HepG2 (cell line): ENCODE measurements around the gene SETD2. TPM values are rescaled to one million over a fixed set of nuclear protein-coding genes. Genes with fewer than 3 reads are reported as not detected.

Experiments
- ATAC-seq: fragments of 200-7000 bp; cut with Tn5 transposase; 3 replicates; pipeline ENCODE4 v1.9.1; 2020; ENCODE audit warnings: mild to moderate bottlenecking, moderate library complexity
- BruUV-seq: library from RNA; stranded (reverse); fragments of 400-500 nt; replicated peaks from 2 replicates; lab custom pipeline; 2021; lab: Mats Ljungman, UMichigan
- CTCF ChIA-PET: fragments of 300-600 bp; formaldehyde crosslinking; extraction: SDS; loops from one replicate; lab custom pipeline; 2021; ENCODE audit warnings: low total read pairs, inconsistent platforms, low intra/inter-chr PET ratio; lab: Yijun Ruan, JAX
- POLR2A ChIA-PET: fragments of 350-600 bp; sonication (Branson Sonifier 250); formaldehyde crosslinking; loops from one replicate; lab custom pipeline; 2020; ENCODE audit warnings: antibody characterized with exemption, inconsistent platforms; lab: Yijun Ruan, JAX
- DNase-seq: peaks from one replicate; pipeline ENCODE4 v3.0.0-alpha.2; 2015; ENCODE audit warnings: low spot score
- FAIRE-seq: peaks from 3 replicates; lab custom pipeline; 2011; peaks lifted over from hg19 to GRCh38; lab: Jason Lieb, UNC
- H2AFZ ChIP-seq: one replicate; pipeline ENCODE4 v1.6.1; 2011; ENCODE audit warnings: low read length, inconsistent platforms
- H3K27ac ChIP-seq: fragments of 300-600 bp; 3 replicates; pipeline ENCODE4 v1.8.0; 2011; ENCODE audit warnings: mixed run types, mild to moderate bottlenecking, mixed read lengths, low read length, inconsistent platforms; ENCODE audit not compliant: insufficient read depth; ENCODE audit errors: extremely low read length
- H3K27me3 ChIP-seq, 2 experiments: fragments of 200-600 bp in 1 of 2; 2 replicates in 1 of 2; 3 replicates in 1 of 2; pipeline versions ENCODE4 v1.6.0 to v1.8.0; 2011; ENCODE audit warnings: low read length in 2 of 2, mild to moderate bottlenecking in 2 of 2, moderate library complexity in 2 of 2, inconsistent platforms in 1 of 2; ENCODE audit not compliant: insufficient read depth in 2 of 2, control insufficient read depth in 1 of 2
- H3K36me3 ChIP-seq, 2 experiments: fragments of 200-600 bp in 1 of 2; replicated peaks in 1 of 2; 2 replicates in 1 of 2; 3 replicates in 1 of 2; pipeline versions ENCODE4 v1.5.1 to v1.8.0; 2011; ENCODE audit warnings: low read length in 2 of 2, inconsistent platforms in 1 of 2; ENCODE audit not compliant: insufficient read depth in 2 of 2, control insufficient read depth in 1 of 2
- H3K4me1 ChIP-seq: 2 replicates; pipeline ENCODE4 v1.5.1; 2012; ENCODE audit warnings: low read length, inconsistent platforms; ENCODE audit not compliant: insufficient read depth
- H3K4me2 ChIP-seq: 2 replicates; pipeline ENCODE4 v1.6.0; 2011; ENCODE audit warnings: low read depth, low read length, inconsistent platforms
- H3K4me3 ChIP-seq, 3 experiments: fragments of 200-600 bp in 1 of 3; sonication (generic), shearing (Covaris generic) in 1 of 3; replicated peaks in 1 of 3; 2 replicates each; pipeline ENCODE4 v1.5.1; 2011 to 2016; ENCODE audit warnings: low read length in 3 of 3, inconsistent platforms in 2 of 3, low read depth in 2 of 3, mild to moderate bottlenecking in 2 of 3, control low read depth in 1 of 3, mixed read lengths in 1 of 3; ENCODE audit not compliant: insufficient read depth in 1 of 3
- H3K79me2 ChIP-seq: one replicate; pipeline ENCODE4 v1.6.1; 2011; ENCODE audit warnings: low read length, inconsistent platforms; ENCODE audit not compliant: insufficient read depth
- H3K9ac ChIP-seq: 2 replicates; pipeline ENCODE4 v1.6.0; 2011; ENCODE audit warnings: mild to moderate bottlenecking, low read depth, low read length, inconsistent platforms; ENCODE audit not compliant: insufficient read depth
- H3K9me3 ChIP-seq: 2 replicates; pipeline ENCODE4 v1.5.1; 2012; ENCODE audit warnings: mild to moderate bottlenecking, low read length
- H4K20me1 ChIP-seq: 2 replicates; pipeline ENCODE4 v1.6.0; 2011; ENCODE audit warnings: inconsistent platforms, mild to moderate bottlenecking, low read length, moderate library complexity; ENCODE audit not compliant: insufficient read depth
- ATF2 ChIP-seq: sonication (generic); formaldehyde crosslinking; IDR thresholded peaks from 2 replicates; pipeline ENCODE4 v1.4.0; 2020; ENCODE audit warnings: missing genetic modification reagents
- CSRNP2 ChIP-seq: sonication (generic); formaldehyde crosslinking; conservative IDR thresholded peaks from 2 replicates; pipeline ENCODE4 v1.8.0; 2022; ENCODE audit warnings: low read depth, missing genetic modification reagents
- ETV5 ChIP-seq: IDR thresholded peaks from 2 replicates; pipeline ENCODE4 v1.6.1; 2018; ENCODE audit warnings: missing biosample characterization, missing genetic modification reagents, inconsistent platforms, borderline replicate concordance
- ISL2 ChIP-seq: sonication (generic); formaldehyde crosslinking; IDR thresholded peaks from 2 replicates; pipeline ENCODE4 v1.5.0; 2020; ENCODE audit warnings: missing genetic modification reagents
- NBN ChIP-seq: fragments of 450-650 bp; conservative IDR thresholded peaks from 2 replicates; pipeline ENCODE4 v1.6.1; 2017
- NR2F6 ChIP-seq, 2 experiments: IDR thresholded peaks; 2 replicates each; pipeline ENCODE4 v1.6.1; 2016; ENCODE audit warnings: antibody characterized with exemption in 1 of 2, mild to moderate bottlenecking in 1 of 2
- PREB ChIP-seq: sonication (generic); formaldehyde crosslinking; IDR thresholded peaks from 2 replicates; pipeline ENCODE4 v1.4.0; 2020; ENCODE audit warnings: missing genetic modification reagents
- SKIL ChIP-seq: sonication (generic); formaldehyde crosslinking; IDR thresholded peaks from 2 replicates; pipeline ENCODE4 v1.8.0; 2022; ENCODE audit warnings: missing genetic modification reagents, mild to moderate bottlenecking, moderate library complexity, borderline replicate concordance
- TCF7L2 ChIP-seq: IDR thresholded peaks from 2 replicates; pipeline ENCODE4 v1.6.1; 2011; ENCODE audit warnings: mild to moderate bottlenecking, low read depth, low read length, moderate library complexity
- ZGPAT ChIP-seq: IDR thresholded peaks from 2 replicates; pipeline ENCODE4 v1.6.1; 2016; ENCODE audit warnings: mild to moderate bottlenecking
- ZNF138 ChIP-seq: sonication (generic); formaldehyde crosslinking; IDR thresholded peaks from 2 replicates; pipeline ENCODE4 v1.5.0; 2020; ENCODE audit warnings: mild to moderate bottlenecking, low read depth, missing genetic modification reagents
- ZNF143 ChIP-seq: sonication (generic); formaldehyde crosslinking; IDR thresholded peaks from 2 replicates; pipeline ENCODE4 v1.4.0; 2020; ENCODE audit warnings: missing genetic modification reagents
- ZNF761 ChIP-seq: sonication (generic); formaldehyde crosslinking; conservative IDR thresholded peaks from 2 replicates; pipeline ENCODE4 v1.4.0; 2020; ENCODE audit warnings: mild to moderate bottlenecking, missing genetic modification reagents
- WGBS: methylation state at CpG from one replicate; pipeline ENCODE4 v1.1.6; 2017; ENCODE audit warnings: low lambda C conversion rate; 5-methylcytosine and 5-hydroxymethylcytosine counted together
- in situ Hi-C: cut with HindIII; loops from 2 replicates; pipeline ENCODE4 v1.10.0; 2017; ENCODE audit warnings: low pct_unique_long_range_greater_than_20kb; ENCODE audit not compliant: extremely low pct_ligation_motif_present
- intact Hi-C: fragments of 100-400 bp; cut with micrococcal nuclease; formaldehyde crosslinking; loops from one replicate; pipeline ENCODE4 v1.10.0; 2022; ENCODE audit not compliant: unreplicated experiment
- polyA plus RNA-seq, 8 experiments: library from polyadenylated mRNA; depleted of rRNA in 3 of 8; stranded (reverse) in 7 of 8; unstranded in 1 of 8; fragments of >200 nt; fragmentation: Illumina TruSeq in 4 of 8; extraction: Trizol in 4 of 8; gene quantifications; 2 replicates each; pipeline versions ENCODE4 v1.2.1 to v1.2.3, GENCODE V29; 2011 to 2016; ENCODE audit warnings: low read depth in 4 of 8, missing spikeins in 1 of 8, mixed read lengths in 1 of 8; ENCODE audit not compliant: insufficient read depth in 1 of 8
- total RNA-seq, 5 experiments: library from RNA; depleted of rRNA; stranded (reverse); fragments of >200 nt; fragmentation: Illumina TruSeq; extraction: Trizol; gene quantifications; 2 replicates each; pipeline ENCODE4 v1.2.3, GENCODE V29; 2016; ENCODE audit warnings: low read depth in 1 of 5

SETD2 gene
- total and polyA plus RNA-seq, 2 of the 13 experiments (the other 11 are each of a cell fraction or from before 2014, with no cell fraction given): 14.2 to 24.2 TPM

GRCh38 chr3:46993986-46994385 is 169.9 kb downstream of the SETD2 start:
- FAIRE-seq: no peak
- in situ Hi-C loops: no loop called here

More at GRCh38 chr3:46993986-46994385, 169.9 kb downstream of the SETD2 start:
- WGBS: 81% methylated on average over 4 of the region's 7 CpGs
- Histone ChIP-seq H3K36me3 (no peaks in the 10 kb centered on the region), H3K27me3 (no peaks in the 10 kb centered on the region), H4K20me1 (no peaks in the 10 kb centered on the region), H3K4me3 (no peak overlapping the region), H3K4me1 (peaks cover 12% of the 10 kb centered on the region), H2AFZ (no peak overlapping the region), H3K9ac (no peak overlapping the region), H3K27ac (no peak overlapping the region), H3K4me2 (no peak overlapping the region), H3K79me2 (no peaks in the 10 kb centered on the region), H3K9me3 (no peaks in the 10 kb centered on the region)
- TF ChIP-seq ISL2 (no peak), SKIL (CRISPR knock-in tag) (no peak), ATF2 (no peak), NBN (no peak), ZNF143 (CRISPR knock-in tag) (no peak), CSRNP2 (CRISPR knock-in tag) (no peak), ZNF761 (CRISPR knock-in tag) (no peak), TCF7L2 (no peak), PREB (CRISPR knock-in tag) (no peak), ZGPAT (CRISPR knock-in tag) (no peak), ZNF138 (no peak), ETV5 (CRISPR knock-in tag) (no peak), NR2F6 (IDR thresholded peaks at IDR 0.05) (no peak), NR2F6 (CRISPR knock-in tag; IDR thresholded peaks at IDR 0.05) (no peak)
- ChIA-PET CTCF (no interaction called here), POLR2A (no interaction called here)
- BruUV-seq: no TSS peak
- intact Hi-C loops: no loop called here
- no peak for ATAC-seq
- DNase-seq: no peak
